Measurements from ENCODE around the gene MEGF8. TPM values are rescaled to one million over a fixed set of nuclear protein-coding genes. Genes with fewer than 3 reads are reported as not detected.

Gene MEGF8
- total and polyA plus RNA-seq, 2 experiments from 2014 or later, result 5.4 to 26.6 TPM

- no peaks in the 10 kb centered on the region for H3K9me3 ChIP-seq (ENCODE audit: low read depth)
- H3K36me3 ChIP-seq (ENCODE audit: low read depth), result no peaks in the 10 kb centered on the region
- H3K79me2 ChIP-seq (ENCODE audit: insufficient read depth), result peaks cover 53% of the 10 kb centered on the region
- peaks cover 39% of the 10 kb centered on the region for H3K4me1 ChIP-seq (ENCODE audit: insufficient read depth)
- peak overlapping the region; percentile 55 for H3K4me3 ChIP-seq
- no peaks in the 10 kb centered on the region for H3K27me3 ChIP-seq (replicated peaks; ENCODE audit: insufficient read depth)
- peak overlapping the region; percentile 56 for H3K9ac ChIP-seq
- H4K20me1 ChIP-seq (ENCODE audit: insufficient read depth), result no peaks in the 10 kb centered on the region
- no peak overlapping the region for H2AFZ ChIP-seq
- 0% methylated on average over 17 of the region's 76 CpGs; no CpG with 5 or more reads in 1 of the 2 experiments for WGBS, 2 experiments (ENCODE audit: low coverage in 1 of 2, low lambda C conversion rate in 2 of 2, missing lambda C conversion rate in 2 of 2)
- H3K4me2 ChIP-seq (ENCODE audit: unreplicated experiment), result no peak overlapping the region
- H3K27ac ChIP-seq, result peak overlapping the region; percentile 35; the same call in 1 of the 2 replicates
- TF ChIP-seq EZH2 (IDR thresholded peaks at IDR 0.05; ENCODE audit: insufficient read depth, poor library complexity, severe bottlenecking) (no peak), EZH2phosphoT487 (IDR thresholded peaks at IDR 0.05; ENCODE audit: insufficient read depth, low read depth) (no peak)
- in situ Hi-C loops (cut with MboI), result no loop called here
- peaks cover 15% of the 10 kb centered on the region for H3F3A ChIP-seq (ENCODE audit: insufficient read depth)
- no peaks in the 10 kb centered on the region for H3K9me2 ChIP-seq (ENCODE audit: insufficient read depth)
- peak; percentile 90 for DNase-seq
Observed at GRCh38 chr19:42284066-42284501, 41.4 kb upstream of the MEGF8 start.

GRCh38 chr19:42284591-42285341 lies 40.7 kb upstream of the MEGF8 start:
- Histone ChIP-seq H3K27ac (no peak overlapping the region), H3K9me3 (ENCODE audit: low read depth) (no peaks in the 10 kb centered on the region), H3K4me1 (ENCODE audit: insufficient read depth) (peaks cover 33% of the 10 kb centered on the region), H3K9ac (peak overlapping the region; percentile 82), H2AFZ (no peak overlapping the region), H3K36me3 (ENCODE audit: low read depth) (no peaks in the 10 kb centered on the region), H3K27me3 (replicated peaks; ENCODE audit: insufficient read depth) (no peaks in the 10 kb centered on the region), H3K4me3 (peak overlapping the region; percentile 89), H3K79me2 (ENCODE audit: insufficient read depth) (peaks cover 47% of the 10 kb centered on the region), H3F3A (ENCODE audit: insufficient read depth) (peaks cover 9% of the 10 kb centered on the region), H3K9me2 (ENCODE audit: insufficient read depth) (no peaks in the 10 kb centered on the region), H4K20me1 (ENCODE audit: insufficient read depth) (no peaks in the 10 kb centered on the region), H3K4me2 (ENCODE audit: unreplicated experiment) (peak overlapping the region; percentile 89)
- TF ChIP-seq EZH2 (IDR thresholded peaks at IDR 0.05; ENCODE audit: insufficient read depth, poor library complexity, severe bottlenecking) (no peak), EZH2phosphoT487 (IDR thresholded peaks at IDR 0.05; ENCODE audit: insufficient read depth, low read depth) (no peak)
- DNase-seq, result peak; percentile 38
- in situ Hi-C loops (cut with MboI), result no loop called here
- WGBS, 2 experiments (ENCODE audit: low coverage in 1 of 2, low lambda C conversion rate in 2 of 2, missing lambda C conversion rate in 2 of 2), result 5 to 11% methylated on average over 23 to 26 of the region's 41 CpGs

- Histone ChIP-seq H2AFZ (no peak overlapping the region), H3K79me2 (ENCODE audit: insufficient read depth) (peaks cover 47% of the 10 kb centered on the region), H3K27ac (no peak overlapping the region), H4K20me1 (ENCODE audit: insufficient read depth) (no peaks in the 10 kb centered on the region), H3K4me3 (peak overlapping the region; percentile 89), H3K9me3 (ENCODE audit: low read depth) (no peaks in the 10 kb centered on the region), H3K36me3 (ENCODE audit: low read depth) (peaks cover under 1% of the 10 kb centered on the region; the same call in 1 of the 2 replicates), H3K4me2 (ENCODE audit: unreplicated experiment) (peak overlapping the region; percentile 89), H3K9me2 (ENCODE audit: insufficient read depth) (no peaks in the 10 kb centered on the region), H3K4me1 (ENCODE audit: insufficient read depth) (peaks cover 33% of the 10 kb centered on the region), H3K27me3 (replicated peaks; ENCODE audit: insufficient read depth) (no peaks in the 10 kb centered on the region), H3K9ac (peak overlapping the region; percentile 82; the same call in 1 of the 2 replicates), H3F3A (ENCODE audit: insufficient read depth) (peaks cover 9% of the 10 kb centered on the region)
- in situ Hi-C loops (cut with MboI), result no loop called here
- TF ChIP-seq EZH2phosphoT487 (IDR thresholded peaks at IDR 0.05; ENCODE audit: insufficient read depth, low read depth), result no peak
- no peak for TF ChIP-seq EZH2 (IDR thresholded peaks at IDR 0.05; ENCODE audit: insufficient read depth, poor library complexity, severe bottlenecking)
- no peak for DNase-seq
- WGBS, 2 experiments (ENCODE audit: low coverage in 1 of 2, low lambda C conversion rate in 2 of 2, missing lambda C conversion rate in 2 of 2), result 45 to 50% methylated on average over 5 of the region's 5 CpGs
Observed at GRCh38 chr19:42285541-42285941, 39.9 kb upstream of the MEGF8 start.

- Histone ChIP-seq H3K27me3 (replicated peaks; ENCODE audit: insufficient read depth) (no peaks in the 10 kb centered on the region), H3K4me2 (ENCODE audit: unreplicated experiment) (peak overlapping the region; percentile 89), H3F3A (ENCODE audit: insufficient read depth) (peaks cover 9% of the 10 kb centered on the region), H3K9me2 (ENCODE audit: insufficient read depth) (no peaks in the 10 kb centered on the region), H3K36me3 (ENCODE audit: low read depth) (peaks cover 5% of the 10 kb centered on the region; the same call in 1 of the 2 replicates), H3K79me2 (ENCODE audit: insufficient read depth) (peaks cover 47% of the 10 kb centered on the region), H3K27ac (no peak overlapping the region), H3K9me3 (ENCODE audit: low read depth) (no peaks in the 10 kb centered on the region), H4K20me1 (ENCODE audit: insufficient read depth) (no peaks in the 10 kb centered on the region), H3K4me3 (peak overlapping the region; percentile 89; the same call in 1 of the 2 replicates), H2AFZ (no peak overlapping the region), H3K4me1 (ENCODE audit: insufficient read depth) (peaks cover 33% of the 10 kb centered on the region), H3K9ac (0 out of 2 replicates have a peak overlapping the region, but pooled peaks have one; percentile 82)
- WGBS, 2 experiments (ENCODE audit: low coverage in 1 of 2, low lambda C conversion rate in 2 of 2, missing lambda C conversion rate in 2 of 2), result 57 to 71% methylated on average over 5 to 6 of the region's 6 CpGs
- DNase-seq, result no peak
- in situ Hi-C loops (cut with MboI), result no loop called here
- TF ChIP-seq EZH2phosphoT487 (IDR thresholded peaks at IDR 0.05; ENCODE audit: insufficient read depth, low read depth) (no peak), EZH2 (IDR thresholded peaks at IDR 0.05; ENCODE audit: insufficient read depth, poor library complexity, severe bottlenecking) (no peak)
Observed at GRCh38 chr19:42285988-42286348, 39.5 kb upstream of the MEGF8 start.
